HEK293 (cell line): Measurements from ENCODE around the gene SBNO2.
A peak's percentile ranks its signal among the peaks of the same experiment; 100 is the strongest.

Experiments
- GLIS1 ChIP-seq: fragments of 450-650 bp; formaldehyde crosslinking; IDR thresholded peaks from 2 replicates; pipeline ENCODE4 v1.5.1; 2016; ENCODE audit warnings: missing biosample characterization, missing genetic modification characterization
- HOXC10 ChIP-seq: sonication (generic); formaldehyde crosslinking; IDR thresholded peaks from 2 replicates; pipeline ENCODE4 v1.8.1; 2023; ENCODE audit warnings: mild to moderate bottlenecking, missing genetic modification reagents
- KLF16 ChIP-seq: fragments of 450-650 bp; formaldehyde crosslinking; IDR thresholded peaks from 2 replicates; pipeline ENCODE4 v1.5.1; 2017; ENCODE audit warnings: missing biosample characterization, missing genetic modification characterization
- YY1 ChIP-seq: fragments of 450-650 bp; formaldehyde crosslinking; IDR thresholded peaks from 2 replicates; pipeline ENCODE4 v1.5.1; 2018; ENCODE audit warnings: missing biosample characterization, missing genetic modification characterization
- ZBTB7A ChIP-seq: fragments of 450-650 bp; formaldehyde crosslinking; IDR thresholded peaks from 2 replicates; pipeline ENCODE4 v1.5.1; 2016; ENCODE audit warnings: low read depth, missing biosample characterization, missing genetic modification characterization
- ZNF10 ChIP-seq: fragments of 450-650 bp; formaldehyde crosslinking; IDR thresholded peaks from 2 replicates; pipeline ENCODE4 v1.5.1; 2017; ENCODE audit warnings: missing biosample characterization, missing genetic modification characterization
- ZNF155 ChIP-seq: fragments of 450-650 bp; formaldehyde crosslinking; IDR thresholded peaks from 2 replicates; pipeline ENCODE4 v1.5.1; 2016; ENCODE audit warnings: missing biosample characterization, missing genetic modification characterization
- ZNF18 ChIP-seq: fragments of 450-650 bp; formaldehyde crosslinking; IDR thresholded peaks from 2 replicates; pipeline ENCODE4 v1.5.1; 2016; ENCODE audit warnings: missing biosample characterization, missing genetic modification characterization
- ZNF223 ChIP-seq: fragments of 450-650 bp; formaldehyde crosslinking; IDR thresholded peaks from 2 replicates; pipeline ENCODE4 v1.5.1; 2016; ENCODE audit warnings: missing biosample characterization, missing genetic modification characterization
- ZNF266 ChIP-seq: fragments of 450-650 bp; formaldehyde crosslinking; IDR thresholded peaks from 2 replicates; pipeline ENCODE4 v1.5.1; 2016; ENCODE audit warnings: missing biosample characterization, missing genetic modification characterization, low read depth
- ZNF391 ChIP-seq: fragments of 450-650 bp; formaldehyde crosslinking; IDR thresholded peaks from 2 replicates; pipeline ENCODE4 v1.5.1; 2016; ENCODE audit warnings: low read depth, missing biosample characterization, missing genetic modification characterization, borderline replicate concordance
- ZNF560 ChIP-seq: fragments of 450-650 bp; formaldehyde crosslinking; IDR thresholded peaks from 2 replicates; pipeline ENCODE4 v1.5.1; 2017; ENCODE audit warnings: missing biosample characterization, missing genetic modification characterization, borderline replicate concordance
- ZNF654 ChIP-seq: fragments of 450-650 bp; formaldehyde crosslinking; IDR thresholded peaks from 2 replicates; pipeline ENCODE4 v1.5.1; 2016; ENCODE audit warnings: low read depth, missing biosample characterization, missing genetic modification characterization
- ZNF777 ChIP-seq: fragments of 450-650 bp; formaldehyde crosslinking; IDR thresholded peaks from 2 replicates; pipeline ENCODE4 v1.5.1; 2017; ENCODE audit warnings: missing biosample characterization, missing genetic modification characterization, borderline replicate concordance
- ZNF791 ChIP-seq: fragments of 450-650 bp; formaldehyde crosslinking; IDR thresholded peaks from 2 replicates; pipeline ENCODE4 v1.5.1; 2016; ENCODE audit warnings: missing biosample characterization, missing genetic modification characterization
- TF ChIP-seq, protein P1 (sequence below): fragments of 450-650 bp; formaldehyde crosslinking; IDR thresholded peaks from 2 replicates; pipeline ENCODE4 v1.5.1; 2016; ENCODE audit warnings: missing biosample characterization, missing genetic modification characterization
- TF ChIP-seq, protein P2 (sequence below): IDR thresholded peaks from 2 replicates; pipeline ENCODE4 v1.6.1; 2011; ENCODE audit warnings: mild to moderate bottlenecking, low read depth, low read length, borderline replicate concordance
- TF ChIP-seq, protein P3 (sequence below): fragments of 450-650 bp; formaldehyde crosslinking; IDR thresholded peaks from 2 replicates; pipeline ENCODE4 v1.5.1; 2016; ENCODE audit warnings: missing biosample characterization, missing genetic modification characterization
- TF ChIP-seq, protein P4 (sequence below): fragments of 450-650 bp; formaldehyde crosslinking; IDR thresholded peaks from 2 replicates; pipeline ENCODE4 v1.5.1; 2016; ENCODE audit warnings: missing biosample characterization, missing genetic modification characterization
- TF ChIP-seq, protein P5 (sequence below): fragments of 450-650 bp; formaldehyde crosslinking; IDR thresholded peaks from 2 replicates; pipeline ENCODE4 v1.5.1; 2017; ENCODE audit warnings: missing biosample characterization, mild to moderate bottlenecking, missing genetic modification characterization, moderate library complexity
- TF ChIP-seq, protein P6 (sequence below): fragments of 450-650 bp; formaldehyde crosslinking; IDR thresholded peaks from 2 replicates; pipeline ENCODE4 v1.5.1; 2016; ENCODE audit warnings: missing biosample characterization, missing genetic modification characterization
- TF ChIP-seq, protein P7 (sequence below): fragments of 450-650 bp; formaldehyde crosslinking; conservative IDR thresholded peaks from 2 replicates; pipeline ENCODE4 v1.5.1; 2016; ENCODE audit warnings: low read depth, missing biosample characterization, missing genetic modification characterization

SBNO2 gene

DNA sequence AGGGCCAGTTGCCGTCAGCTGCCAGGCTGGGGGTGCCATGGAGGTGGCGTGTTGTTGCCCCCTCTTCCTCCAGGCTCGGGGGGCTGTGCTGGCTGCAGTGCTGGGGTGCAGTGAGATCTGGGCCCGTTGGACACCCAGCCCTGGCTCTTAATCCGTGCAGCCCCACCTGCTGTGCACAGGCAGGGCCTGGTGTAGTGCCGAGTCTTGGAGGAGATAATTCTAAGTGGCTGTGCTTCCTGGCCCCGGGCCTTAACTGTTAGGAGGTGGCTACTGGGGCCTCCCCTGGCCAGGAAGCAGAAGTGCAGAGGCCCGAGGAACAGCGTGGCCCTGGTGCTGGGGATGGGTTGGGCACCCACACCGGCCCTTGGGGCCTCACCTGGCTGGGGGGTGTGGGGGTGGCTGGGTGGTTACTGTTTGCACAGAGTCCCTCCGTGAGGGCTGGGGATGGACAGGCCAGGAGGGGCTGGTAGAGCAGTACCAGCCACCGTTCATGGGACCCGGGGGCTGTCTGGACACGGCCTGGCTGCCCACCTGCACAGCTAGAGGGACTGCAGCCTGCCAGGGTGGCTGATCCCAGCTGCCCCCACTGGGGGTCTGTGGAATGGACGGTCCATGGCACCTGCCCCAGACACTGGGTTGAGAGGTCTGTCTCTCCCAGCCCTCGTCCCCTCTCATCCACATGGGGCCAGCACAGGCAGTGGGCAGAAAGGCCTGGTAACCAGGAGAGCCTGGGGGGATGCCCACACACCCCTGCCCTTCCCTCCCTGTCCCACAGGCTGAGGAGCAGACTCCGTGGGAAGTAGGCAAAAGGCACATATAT is 67.0 kb downstream of the SBNO2 start (continued):
- TF ChIP-seq ZNF155 (tag by site-specific recombination) (no peak), ZNF223 (tag by site-specific recombination) (no peak), ZNF266 (tag by site-specific recombination) (no peak), ZNF18 (no peak), ZNF560 (no peak), ZNF654 (no peak), ZNF391 (no peak), ZBTB7A (tag by site-specific recombination) (0 out of 2 replicates have a peak, but pooled peaks have one; percentile 44), GLIS1 (tag by site-specific recombination) (peak; percentile 79), KLF16 (tag by site-specific recombination) (no peak), ZNF777 (no peak), ZNF791 (tag by site-specific recombination) (no peak), ZNF10 (tag by site-specific recombination) (no peak), HOXC10 (CRISPR knock-in tag) (no peak), YY1 (tag by site-specific recombination) (no peak)
- TF ChIP-seq, protein P1, sequence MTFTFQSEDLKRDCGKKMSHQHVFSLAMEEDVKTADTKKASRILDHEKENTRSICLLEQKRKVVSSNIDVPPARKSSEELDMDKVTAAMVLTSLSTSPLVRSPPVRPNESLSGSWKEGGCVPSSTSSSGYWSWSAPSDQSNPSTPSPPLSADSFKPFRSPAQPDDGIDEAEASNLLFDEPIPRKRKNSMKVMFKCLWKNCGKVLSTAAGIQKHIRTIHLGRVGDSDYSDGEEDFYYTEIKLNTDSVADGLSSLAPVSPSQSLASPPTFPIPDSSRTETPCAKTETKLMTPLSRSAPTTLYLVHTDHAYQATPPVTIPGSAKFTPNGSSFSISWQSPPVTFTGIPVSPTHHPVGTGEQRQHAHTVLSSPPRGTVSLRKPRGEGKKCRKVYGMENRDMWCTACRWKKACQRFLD (tag by site-specific recombination), result no peak
- TF ChIP-seq, protein P2, sequence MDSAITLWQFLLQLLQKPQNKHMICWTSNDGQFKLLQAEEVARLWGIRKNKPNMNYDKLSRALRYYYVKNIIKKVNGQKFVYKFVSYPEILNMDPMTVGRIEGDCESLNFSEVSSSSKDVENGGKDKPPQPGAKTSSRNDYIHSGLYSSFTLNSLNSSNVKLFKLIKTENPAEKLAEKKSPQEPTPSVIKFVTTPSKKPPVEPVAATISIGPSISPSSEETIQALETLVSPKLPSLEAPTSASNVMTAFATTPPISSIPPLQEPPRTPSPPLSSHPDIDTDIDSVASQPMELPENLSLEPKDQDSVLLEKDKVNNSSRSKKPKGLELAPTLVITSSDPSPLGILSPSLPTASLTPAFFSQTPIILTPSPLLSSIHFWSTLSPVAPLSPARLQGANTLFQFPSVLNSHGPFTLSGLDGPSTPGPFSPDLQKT, result no peak
- TF ChIP-seq, protein P3, sequence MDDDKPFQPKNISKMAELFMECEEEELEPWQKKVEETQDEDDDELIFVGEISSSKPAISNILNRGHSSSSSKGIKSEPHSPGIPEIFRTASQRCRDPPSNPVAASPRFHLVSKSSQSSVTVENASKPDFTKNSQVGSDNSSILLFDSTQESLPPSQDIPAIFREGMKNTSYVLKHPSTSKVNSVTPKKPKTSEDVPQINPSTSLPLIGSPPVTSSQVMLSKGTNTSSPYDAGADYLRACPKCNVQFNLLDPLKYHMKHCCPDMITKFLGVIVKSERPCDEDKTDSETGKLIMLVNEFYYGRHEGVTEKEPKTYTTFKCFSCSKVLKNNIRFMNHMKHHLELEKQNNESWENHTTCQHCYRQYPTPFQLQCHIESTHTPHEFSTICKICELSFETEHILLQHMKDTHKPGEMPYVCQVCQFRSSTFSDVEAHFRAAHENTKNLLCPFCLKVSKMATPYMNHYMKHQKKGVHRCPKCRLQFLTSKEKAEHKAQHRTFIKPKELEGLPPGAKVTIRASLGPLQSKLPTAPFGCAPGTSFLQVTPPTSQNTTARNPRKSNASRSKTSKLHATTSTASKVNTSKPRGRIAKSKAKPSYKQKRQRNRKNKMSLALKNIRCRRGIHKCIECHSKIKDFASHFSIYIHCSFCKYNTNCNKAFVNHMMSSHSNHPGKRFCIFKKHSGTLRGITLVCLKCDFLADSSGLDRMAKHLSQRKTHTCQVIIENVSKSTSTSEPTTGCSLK, result no peak
- TF ChIP-seq, protein P4, sequence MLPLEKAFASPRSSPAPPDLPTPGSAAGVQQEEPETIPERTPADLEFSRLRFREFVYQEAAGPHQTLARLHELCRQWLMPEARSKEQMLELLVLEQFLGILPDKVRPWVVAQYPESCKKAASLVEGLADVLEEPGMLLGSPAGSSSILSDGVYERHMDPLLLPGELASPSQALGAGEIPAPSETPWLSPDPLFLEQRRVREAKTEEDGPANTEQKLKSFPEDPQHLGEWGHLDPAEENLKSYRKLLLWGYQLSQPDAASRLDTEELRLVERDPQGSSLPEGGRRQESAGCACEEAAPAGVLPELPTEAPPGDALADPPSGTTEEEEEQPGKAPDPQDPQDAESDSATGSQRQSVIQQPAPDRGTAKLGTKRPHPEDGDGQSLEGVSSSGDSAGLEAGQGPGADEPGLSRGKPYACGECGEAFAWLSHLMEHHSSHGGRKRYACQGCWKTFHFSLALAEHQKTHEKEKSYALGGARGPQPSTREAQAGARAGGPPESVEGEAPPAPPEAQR (tag by site-specific recombination), result no peak
- TF ChIP-seq, protein P5, sequence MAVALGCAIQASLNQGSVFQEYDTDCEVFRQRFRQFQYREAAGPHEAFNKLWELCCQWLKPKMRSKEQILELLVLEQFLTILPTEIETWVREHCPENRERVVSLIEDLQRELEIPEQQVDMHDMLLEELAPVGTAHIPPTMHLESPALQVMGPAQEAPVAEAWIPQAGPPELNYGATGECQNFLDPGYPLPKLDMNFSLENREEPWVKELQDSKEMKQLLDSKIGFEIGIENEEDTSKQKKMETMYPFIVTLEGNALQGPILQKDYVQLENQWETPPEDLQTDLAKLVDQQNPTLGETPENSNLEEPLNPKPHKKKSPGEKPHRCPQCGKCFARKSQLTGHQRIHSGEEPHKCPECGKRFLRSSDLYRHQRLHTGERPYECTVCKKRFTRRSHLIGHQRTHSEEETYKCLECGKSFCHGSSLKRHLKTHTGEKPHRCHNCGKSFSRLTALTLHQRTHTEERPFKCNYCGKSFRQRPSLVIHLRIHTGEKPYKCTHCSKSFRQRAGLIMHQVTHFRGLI (tag by site-specific recombination), result peak; percentile 45; the same call in 1 of the 2 replicates
- TF ChIP-seq, protein P6, sequence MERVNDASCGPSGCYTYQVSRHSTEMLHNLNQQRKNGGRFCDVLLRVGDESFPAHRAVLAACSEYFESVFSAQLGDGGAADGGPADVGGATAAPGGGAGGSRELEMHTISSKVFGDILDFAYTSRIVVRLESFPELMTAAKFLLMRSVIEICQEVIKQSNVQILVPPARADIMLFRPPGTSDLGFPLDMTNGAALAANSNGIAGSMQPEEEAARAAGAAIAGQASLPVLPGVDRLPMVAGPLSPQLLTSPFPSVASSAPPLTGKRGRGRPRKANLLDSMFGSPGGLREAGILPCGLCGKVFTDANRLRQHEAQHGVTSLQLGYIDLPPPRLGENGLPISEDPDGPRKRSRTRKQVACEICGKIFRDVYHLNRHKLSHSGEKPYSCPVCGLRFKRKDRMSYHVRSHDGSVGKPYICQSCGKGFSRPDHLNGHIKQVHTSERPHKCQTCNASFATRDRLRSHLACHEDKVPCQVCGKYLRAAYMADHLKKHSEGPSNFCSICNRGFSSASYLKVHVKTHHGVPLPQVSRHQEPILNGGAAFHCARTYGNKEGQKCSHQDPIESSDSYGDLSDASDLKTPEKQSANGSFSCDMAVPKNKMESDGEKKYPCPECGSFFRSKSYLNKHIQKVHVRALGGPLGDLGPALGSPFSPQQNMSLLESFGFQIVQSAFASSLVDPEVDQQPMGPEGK (tag by site-specific recombination), result peak; percentile 84
- TF ChIP-seq, protein P7, sequence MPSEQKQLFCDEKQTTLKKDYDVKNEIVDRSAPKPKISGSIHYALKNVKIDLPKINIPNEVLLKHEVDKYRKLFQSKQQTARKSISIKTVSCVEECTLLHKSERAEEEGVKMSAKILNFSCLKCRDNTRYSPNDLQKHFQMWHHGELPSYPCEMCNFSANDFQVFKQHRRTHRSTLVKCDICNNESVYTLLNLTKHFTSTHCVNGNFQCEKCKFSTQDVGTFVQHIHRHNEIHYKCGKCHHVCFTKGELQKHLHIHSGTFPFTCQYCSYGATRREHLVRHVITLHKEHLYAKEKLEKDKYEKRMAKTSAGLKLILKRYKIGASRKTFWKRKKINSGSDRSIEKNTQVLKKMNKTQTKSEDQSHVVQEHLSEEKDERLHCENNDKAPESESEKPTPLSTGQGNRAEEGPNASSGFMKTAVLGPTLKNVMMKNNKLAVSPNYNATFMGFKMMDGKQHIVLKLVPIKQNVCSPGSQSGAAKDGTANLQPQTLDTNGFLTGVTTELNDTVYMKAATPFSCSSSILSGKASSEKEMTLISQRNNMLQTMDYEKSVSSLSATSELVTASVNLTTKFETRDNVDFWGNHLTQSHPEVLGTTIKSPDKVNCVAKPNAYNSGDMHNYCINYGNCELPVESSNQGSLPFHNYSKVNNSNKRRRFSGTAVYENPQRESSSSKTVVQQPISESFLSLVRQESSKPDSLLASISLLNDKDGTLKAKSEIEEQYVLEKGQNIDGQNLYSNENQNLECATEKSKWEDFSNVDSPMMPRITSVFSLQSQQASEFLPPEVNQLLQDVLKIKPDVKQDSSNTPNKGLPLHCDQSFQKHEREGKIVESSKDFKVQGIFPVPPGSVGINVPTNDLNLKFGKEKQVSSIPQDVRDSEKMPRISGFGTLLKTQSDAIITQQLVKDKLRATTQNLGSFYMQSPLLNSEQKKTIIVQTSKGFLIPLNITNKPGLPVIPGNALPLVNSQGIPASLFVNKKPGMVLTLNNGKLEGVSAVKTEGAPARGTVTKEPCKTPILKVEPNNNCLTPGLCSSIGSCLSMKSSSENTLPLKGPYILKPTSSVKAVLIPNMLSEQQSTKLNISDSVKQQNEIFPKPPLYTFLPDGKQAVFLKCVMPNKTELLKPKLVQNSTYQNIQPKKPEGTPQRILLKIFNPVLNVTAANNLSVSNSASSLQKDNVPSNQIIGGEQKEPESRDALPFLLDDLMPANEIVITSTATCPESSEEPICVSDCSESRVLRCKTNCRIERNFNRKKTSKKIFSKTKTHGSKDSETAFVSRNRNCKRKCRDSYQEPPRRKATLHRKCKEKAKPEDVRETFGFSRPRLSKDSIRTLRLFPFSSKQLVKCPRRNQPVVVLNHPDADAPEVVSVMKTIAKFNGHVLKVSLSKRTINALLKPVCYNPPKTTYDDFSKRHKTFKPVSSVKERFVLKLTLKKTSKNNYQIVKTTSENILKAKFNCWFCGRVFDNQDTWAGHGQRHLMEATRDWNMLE, result no peak
